IPS-NIHi11 (cell line): Measurements from ENCODE around the gene MECP2.

ENCODE experiments used
- DNase-seq: peaks from one replicate; pipeline ENCODE4 v3.0.0; 2012; ENCODE audit warnings: mixed read lengths, low spot score

Gene MECP2

GRCh38 chrX:154061801-154062200, 35.7 kb downstream of the MECP2 start:
- no peak for DNase-seq

- DNase-seq = no peak
Measured at GRCh38 chrX:154059729-154060245, 37.7 kb downstream of the MECP2 start.

- DNase-seq = no peak
Measured at GRCh38 chrX:154059231-154059630, 38.3 kb downstream of the MECP2 start.

GRCh38 chrX:154058214-154058997, 39.1 kb downstream of the MECP2 start:
- DNase-seq = no peak

- DNase-seq = no peak
Measured at GRCh38 chrX:154057791-154058190, 39.7 kb downstream of the MECP2 start.

GRCh38 chrX:154056770-154057241, 40.7 kb downstream of the MECP2 start:
- no peak for DNase-seq

GRCh38 chrX:154051201-154051810, 46.2 kb downstream of the MECP2 start:
- DNase-seq = peak; percentile 54

- DNase-seq = no peak
Measured at GRCh38 chrX:154050113-154050495, 47.4 kb downstream of the MECP2 start.

- no peak for DNase-seq
Measured at GRCh38 chrX:154049209-154050112, 48.1 kb downstream of the MECP2 start.

- no peak for DNase-seq
Measured at GRCh38 chrX:154048398-154048797, 49.1 kb downstream of the MECP2 start.

GRCh38 chrX:154046940-154047610, 50.4 kb downstream of the MECP2 start:
- no peak for DNase-seq

GRCh38 chrX:154046031-154046781, 51.3 kb downstream of the MECP2 start:
- no peak for DNase-seq

GRCh38 chrX:154044091-154044490, 53.4 kb downstream of the MECP2 start:
- no peak for DNase-seq

- no peak for DNase-seq
Measured at GRCh38 chrX:154043003-154043763, 54.3 kb downstream of the MECP2 start.

GRCh38 chrX:154040863-154041262, 56.7 kb downstream of the MECP2 start:
- DNase-seq = no peak

GRCh38 chrX:154040307-154040756, 57.2 kb downstream of the MECP2 start:
- no peak for DNase-seq

GRCh38 chrX:154039577-154039976, 57.9 kb downstream of the MECP2 start:
- DNase-seq = no peak

- no peak for DNase-seq
Measured at GRCh38 chrX:154038656-154039055, 58.9 kb downstream of the MECP2 start.

GRCh38 chrX:154037754-154038153, 59.8 kb downstream of the MECP2 start:
- DNase-seq = no peak

- DNase-seq = no peak
Measured at GRCh38 chrX:154036513-154036912, 61.0 kb downstream of the MECP2 start.
